Fibroblast of skin of right quadriceps (primary cell): Measurements from ENCODE around the gene C10orf71.

Experiments
- DNase-seq: peaks from one replicate; pipeline ENCODE4 v3.0.0-alpha.2; 2013

The C10orf71 gene

DNA sequence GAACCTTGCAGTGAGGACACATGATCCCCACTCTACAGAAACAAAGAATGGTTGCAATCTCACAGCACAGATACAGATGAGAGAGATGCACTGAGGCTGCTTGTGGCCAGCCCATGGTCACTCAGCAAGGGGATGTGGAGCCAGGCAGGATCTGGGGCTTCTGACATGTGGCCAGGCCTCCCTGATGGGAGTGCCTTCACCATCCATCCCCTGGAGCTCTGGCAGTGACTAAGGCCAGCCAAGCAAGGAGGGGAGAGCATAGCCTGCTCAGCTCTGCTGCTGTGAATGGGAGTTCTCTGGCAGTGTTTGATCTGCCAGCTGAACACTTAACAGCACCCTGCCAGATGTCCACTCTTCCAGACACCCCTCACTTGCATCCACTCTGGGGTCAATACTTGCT lies 19.8 kb downstream of the C10orf71 start:
- no peak for DNase-seq

DNA sequence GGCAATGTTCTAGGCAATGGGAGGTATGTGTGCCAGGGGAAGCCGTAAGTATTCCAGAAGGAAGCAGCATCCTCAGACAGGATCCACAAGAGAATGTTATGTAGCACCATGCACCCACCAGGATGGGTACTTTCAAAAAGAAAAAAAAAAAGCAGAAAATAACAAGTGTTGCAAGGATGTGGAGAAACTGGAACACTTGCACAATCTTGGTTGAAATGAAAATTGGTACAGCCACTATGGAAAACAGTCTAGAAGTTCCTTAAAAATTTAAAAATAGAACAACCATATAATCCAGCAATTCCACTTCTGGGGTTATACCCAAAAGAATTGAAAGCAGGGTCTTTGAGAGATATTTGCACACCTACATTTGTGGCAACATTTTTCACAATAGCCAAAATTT lies 20.2 kb downstream of the C10orf71 start:
- DNase-seq = no peak

DNA sequence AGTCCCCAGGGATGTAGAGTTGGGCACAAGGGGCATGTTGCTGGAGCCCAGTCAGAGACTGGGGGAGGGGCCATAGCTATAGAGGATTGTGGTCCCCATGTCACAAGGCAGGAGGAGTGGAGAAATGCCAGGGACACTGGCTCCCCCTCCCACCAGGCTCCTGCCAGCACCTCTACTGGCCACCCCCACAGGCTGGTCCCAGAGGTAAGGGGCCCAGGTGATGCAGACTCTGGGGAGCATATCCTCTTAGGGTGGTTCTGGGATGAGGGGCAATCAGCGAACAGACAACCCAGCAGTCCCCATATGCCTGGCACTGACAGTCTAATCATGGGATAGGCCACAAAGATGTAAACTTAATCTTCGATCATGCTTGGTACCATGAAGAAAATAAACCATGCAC lies 21.2 kb downstream of the C10orf71 start:
- DNase-seq = no peak

DNA sequence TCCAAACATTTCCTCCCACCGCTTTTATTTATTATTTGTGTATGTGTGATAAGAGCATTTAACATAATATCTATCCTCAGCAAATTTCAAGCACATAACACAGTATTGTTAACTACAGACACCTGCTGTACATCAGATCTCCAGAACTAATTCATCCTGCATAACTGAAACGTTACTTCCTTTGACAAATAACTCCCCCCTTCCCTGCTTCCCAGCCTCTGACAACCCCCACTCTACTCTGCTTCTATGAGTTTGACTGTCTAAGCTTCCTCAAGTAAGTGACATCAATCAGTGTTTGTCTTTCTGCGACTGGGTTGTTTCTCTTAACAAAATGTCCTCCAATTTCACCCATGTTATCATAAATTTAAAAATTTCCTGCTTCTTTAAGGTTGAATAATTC lies 22.1 kb downstream of the C10orf71 start:
- no peak for DNase-seq

DNA sequence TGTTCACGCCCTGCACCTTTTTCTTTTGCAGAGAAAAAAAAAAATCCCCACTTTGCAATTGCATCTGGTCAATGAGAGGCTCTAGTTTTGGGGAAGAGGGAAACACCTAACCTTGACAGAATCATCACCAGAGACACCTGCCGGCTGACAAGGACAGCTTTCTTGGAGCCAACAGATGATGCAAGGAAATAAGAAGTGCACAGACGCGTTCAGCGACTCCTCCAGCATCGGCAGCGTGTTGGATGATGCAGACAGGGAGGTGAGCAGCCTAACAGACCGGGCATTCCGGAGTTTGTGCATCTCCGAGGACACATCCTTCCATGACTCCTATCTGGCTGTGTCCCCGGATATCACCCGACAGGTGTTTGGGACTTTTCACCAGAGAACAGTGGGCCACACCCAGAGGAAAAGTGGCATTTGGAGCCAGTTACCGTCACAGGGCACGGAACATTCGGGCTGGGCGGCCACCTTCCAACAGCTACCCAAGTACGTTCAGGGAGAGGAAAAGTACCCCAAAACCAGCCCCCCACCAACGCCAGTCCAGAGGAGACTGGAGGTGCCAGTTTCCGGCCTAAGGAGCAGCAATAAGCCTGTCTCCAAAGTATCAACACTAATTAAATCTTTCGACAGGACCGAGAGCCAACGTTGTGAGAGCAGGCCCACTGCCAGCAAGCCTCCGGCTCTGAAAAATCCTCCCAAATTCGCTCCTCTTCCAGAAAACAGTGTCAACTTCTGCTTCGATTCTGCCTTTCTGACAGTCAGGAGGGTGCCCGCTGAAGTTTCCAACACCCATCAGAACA lies 23.6 kb downstream of the C10orf71 start:
- no peak for DNase-seq

DNA sequence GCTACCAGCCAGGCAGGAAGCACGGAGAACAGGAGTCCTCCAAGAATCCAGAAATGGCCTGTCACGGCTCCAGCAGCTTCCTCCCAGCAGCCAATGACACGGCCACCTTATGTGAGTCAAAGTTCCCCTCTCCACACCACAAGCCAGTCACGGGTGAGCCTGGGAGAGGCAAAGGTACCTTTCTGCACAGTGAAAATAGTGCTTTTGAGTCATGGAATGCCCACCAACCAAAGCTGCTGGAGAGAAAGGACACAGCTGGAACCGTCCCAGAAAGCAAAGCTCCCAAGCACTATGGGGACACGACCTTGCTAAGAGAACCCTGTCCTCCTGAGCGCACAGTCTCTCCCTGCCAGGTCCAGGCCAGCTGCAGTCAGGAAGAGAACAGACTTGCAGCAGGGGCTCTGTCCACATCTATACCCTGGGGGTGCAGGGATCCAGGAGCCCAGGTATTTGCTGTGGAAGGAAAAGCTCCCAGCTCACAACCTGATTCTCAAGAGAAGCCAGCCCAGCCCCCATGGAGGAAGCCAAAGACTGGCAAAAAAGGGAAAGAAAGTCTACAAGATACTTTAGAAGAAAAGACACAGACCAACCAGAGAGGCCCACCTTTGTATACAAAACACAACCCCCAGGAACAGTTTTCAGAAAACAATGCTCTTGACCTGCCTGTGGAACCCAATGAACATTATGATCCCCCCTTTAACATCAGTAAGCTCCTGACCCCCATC lies 24.4 kb downstream of the C10orf71 start:
- no peak for DNase-seq

DNA sequence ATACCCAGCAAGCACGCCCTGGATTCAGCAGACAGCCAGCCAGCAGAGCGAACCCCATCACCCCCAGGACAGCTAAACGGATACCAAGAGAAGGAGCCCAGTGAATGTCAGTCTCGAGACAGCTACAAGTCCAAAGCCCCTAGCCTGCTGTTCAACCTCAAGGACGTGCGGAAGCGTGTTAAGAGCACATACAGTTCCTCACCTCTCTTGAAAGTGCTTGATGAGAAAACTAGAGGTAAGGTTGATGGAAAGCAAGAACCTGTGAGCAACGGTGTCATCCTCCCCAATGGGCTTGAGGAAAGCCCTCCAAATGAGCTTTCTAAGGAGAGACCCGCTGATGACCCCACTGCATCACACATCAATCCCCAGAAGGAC lies 24.9 kb downstream of the C10orf71 start:
- no peak for DNase-seq

DNA sequence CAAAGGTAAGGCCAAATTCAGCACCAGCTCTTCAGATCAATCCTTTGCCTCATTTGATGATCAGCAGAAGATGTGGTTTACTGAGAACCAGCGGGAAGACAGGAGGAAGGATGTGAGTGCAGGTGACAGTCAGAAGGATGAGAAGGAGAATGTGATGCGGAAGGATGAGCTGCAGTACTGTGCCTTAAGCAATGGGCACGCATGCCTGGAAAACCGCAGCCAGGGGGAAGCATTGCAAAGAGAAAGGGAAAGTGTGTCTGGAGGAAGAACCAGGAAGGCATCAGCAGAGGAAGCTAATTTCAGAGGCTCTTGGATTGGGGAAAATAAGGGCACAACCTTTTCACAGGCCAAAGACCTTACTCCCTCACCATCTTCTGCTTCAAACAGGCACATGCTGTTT lies 25.7 kb downstream of the C10orf71 start:
- DNase-seq = no peak

DNA sequence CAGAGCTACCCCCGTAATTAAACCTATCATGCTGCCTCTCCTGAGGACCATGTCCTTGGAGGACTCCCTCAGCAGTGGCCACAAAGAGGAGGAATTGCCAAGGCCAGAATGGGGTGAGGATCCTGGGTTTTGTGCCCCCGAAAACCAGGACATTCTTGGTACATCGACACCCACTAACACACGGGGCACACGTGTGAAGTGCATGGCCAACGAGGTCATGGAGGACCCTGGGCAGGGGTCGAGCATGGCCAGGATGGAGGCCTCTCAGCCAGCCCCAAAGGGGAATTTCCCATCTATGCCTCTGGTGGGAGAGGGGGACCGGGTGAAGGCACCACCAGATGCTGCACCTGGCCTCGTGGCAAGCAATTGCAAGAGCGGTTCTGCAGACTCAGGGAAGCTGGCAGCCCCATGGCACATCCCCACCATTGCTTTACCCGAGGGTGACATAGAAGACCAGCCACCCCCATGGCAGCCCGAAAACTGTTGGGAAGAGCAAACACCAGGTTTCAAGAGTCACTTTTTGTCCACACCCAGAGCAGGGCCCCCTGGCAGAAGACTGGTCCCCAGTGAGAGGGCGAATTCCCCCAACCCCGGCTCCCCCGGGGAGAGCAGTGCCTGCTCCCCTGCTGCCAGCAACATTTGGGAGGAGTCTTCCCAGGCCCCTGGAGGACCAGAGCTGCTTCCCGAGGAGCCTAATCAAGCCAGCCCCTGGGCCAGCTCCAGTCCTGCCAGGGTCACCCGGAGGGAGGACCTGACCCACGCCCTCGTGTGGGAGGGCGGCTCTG lies 26.4 kb downstream of the C10orf71 start:
- no peak for DNase-seq

DNA sequence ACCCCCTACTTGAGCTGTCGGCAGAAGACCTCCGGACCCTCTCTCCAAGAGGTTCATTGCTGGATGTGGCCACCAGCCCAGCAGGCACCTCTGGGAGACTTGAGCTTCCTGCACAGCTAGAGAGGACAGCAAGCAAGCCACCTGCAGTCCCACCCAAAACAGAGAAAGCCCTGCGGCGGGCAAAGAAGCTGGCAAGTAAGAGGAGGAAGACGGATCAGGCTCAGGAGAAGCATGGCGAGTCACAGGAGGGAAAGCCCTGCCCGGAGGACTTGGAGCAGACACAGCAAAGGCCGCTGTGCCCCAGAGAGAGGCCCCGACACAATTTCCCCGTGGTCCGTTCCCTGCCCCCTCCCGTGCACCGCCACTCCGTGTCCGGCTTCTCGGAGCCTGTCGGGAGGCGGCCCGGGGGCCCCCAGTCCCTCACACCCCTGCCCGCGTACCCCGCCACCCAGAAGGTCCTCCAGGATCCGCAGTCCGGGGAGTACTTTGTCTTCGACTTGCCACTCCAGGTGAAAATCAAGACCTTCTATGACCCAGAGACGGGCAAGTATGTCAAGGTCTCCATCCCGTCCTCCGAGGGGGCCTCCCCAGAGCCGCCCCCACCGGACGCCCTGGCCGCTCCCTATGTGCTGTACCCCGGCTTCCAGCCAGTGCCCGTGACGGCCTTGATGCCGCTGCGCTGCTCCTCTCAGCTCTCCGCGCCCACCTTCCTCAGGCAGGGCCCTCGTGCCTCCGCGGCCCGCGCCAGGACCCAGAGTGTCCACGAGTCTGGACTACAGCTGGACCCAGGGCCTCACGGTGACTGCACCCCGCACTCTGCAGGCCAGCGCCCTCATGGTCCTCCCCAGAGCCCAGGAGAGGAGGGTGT lies 27.2 kb downstream of the C10orf71 start:
- no peak for DNase-seq

DNA sequence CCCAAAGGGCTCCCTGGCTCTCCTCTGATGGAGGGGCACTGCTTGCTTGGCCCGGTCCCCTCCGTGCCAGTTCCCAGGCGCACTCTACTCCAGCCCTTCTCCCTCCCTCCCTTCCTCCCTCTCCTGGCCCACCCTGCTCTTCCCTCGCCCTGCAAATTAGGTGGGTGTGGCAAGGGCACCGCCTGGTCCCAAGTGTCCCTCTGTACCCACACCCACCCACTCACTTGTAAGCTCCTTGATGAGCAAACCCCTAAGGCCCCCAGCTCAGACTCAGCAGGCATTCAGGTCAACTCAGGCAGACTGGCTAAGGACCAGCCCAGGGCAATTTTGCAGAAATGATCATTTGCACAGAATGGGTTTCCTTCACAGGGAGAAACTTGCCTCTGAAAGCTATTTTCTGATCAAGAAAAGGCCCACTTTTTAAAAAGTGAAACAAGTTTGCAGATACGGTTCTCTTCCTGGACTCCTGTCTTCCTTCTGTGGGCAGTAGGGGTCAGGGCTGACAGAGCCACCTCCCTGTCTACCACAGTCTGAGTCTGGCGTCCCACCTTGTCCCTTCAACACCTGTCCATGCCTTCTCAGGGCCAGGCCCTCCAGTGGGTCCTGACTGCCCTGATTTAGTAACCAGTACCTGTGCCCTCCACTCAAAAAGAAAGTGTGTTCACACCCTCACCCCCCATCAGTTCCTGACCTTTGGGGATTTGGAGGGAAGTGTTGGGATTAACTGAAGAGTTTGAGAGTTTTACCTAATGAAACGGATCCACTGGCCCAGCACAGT lies 28.3 kb downstream of the C10orf71 start:
- DNase-seq = no peak

DNA sequence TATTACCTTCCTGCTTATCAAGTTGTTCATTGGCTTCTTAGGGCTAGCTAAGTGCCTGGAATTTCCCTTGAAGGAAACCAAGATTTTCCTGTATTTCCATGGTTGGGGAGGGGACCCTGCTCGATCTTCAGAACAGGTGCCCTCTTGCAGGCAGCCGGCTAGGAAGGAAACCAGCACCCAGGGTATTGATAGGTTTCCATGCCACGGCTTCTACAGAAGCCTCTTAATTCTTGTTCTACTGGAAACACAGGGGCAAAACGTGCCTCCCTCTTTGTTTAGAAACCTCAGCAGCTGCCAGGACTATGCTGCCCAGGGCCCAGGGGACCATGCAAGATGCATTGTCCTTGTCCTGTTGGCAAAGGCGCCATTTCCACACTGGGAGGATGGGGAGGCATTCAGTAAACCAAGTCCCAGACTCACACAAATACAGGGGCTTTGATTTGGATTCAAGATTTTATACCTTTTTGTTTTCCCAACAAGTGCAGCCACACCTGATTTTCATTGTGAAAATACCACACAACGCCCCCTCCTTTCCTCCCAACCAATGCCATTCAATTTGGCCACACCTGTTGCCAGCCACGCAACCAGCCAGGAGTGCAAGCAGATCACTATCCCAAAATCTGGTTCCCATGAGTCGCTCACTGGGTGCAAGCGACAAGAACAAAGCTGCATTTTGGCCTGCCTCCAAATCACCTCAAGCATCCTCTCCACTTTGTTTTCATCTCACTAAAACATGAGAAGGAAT lies 29.6 kb downstream of the C10orf71 start:
- DNase-seq = no peak

DNA sequence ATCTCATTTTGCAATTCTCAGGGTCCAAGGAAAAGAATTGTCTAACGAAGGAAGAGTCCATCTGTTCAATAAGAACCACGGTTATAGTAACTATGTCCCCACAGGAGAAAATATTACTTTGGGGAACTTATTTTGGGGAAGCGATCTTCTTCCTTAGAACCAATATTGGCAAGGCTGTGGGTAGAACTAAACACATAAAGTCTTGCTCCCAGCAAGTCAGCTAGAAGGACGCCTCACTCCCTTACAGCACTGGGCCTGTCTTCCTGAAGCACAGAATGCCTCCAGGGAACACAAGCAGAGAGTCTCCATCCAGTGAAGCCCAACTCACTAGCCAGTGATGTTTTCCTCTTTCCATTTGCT lies 30.2 kb downstream of the C10orf71 start:
- DNase-seq = no peak

DNA sequence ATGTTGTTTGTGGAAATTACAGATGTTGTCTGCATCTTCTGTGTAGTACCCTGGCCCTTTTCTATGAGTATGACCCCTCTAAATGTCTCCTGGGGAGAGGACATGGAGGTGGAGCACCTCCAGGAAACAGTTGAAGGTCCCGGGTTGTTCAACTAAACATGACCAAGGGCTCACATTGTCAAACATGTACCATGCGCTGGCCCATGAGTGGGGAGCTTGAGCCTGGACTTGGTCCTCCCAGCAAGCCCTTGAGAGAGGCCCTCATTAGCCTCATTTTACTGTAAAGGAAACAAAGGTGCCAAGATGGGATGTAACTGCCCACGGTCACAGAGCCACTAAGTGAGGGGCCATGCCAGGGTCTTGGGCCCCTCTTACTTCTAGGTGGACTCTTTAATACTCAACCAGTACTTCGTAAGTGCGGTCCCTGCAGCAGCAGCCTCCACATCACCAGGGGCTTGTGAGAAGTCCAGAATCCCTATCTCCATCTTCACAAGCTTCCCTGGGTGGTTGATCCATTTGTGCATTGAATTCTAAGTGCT lies 31.2 kb downstream of the C10orf71 start:
- no peak for DNase-seq

DNA sequence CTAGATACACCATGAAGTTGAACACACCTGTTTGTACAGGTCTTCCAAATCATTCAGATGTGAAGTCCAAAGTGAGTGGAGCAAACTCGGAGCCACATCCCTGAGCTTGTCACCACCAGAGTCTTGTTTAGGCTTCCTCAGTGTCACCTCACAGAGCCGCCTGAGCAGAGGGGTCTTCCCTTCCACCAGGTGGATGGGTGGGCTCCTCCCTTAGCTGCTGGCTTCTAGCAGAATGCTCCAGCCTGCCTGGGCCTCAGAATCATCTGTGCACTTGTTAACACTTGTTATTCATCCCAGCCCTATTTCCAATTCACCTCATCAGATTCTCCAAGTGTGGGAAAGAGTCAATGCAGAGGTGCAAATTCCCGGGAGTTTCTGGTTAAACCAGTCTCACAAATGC lies 32.5 kb downstream of the C10orf71 start:
- DNase-seq = no peak

DNA sequence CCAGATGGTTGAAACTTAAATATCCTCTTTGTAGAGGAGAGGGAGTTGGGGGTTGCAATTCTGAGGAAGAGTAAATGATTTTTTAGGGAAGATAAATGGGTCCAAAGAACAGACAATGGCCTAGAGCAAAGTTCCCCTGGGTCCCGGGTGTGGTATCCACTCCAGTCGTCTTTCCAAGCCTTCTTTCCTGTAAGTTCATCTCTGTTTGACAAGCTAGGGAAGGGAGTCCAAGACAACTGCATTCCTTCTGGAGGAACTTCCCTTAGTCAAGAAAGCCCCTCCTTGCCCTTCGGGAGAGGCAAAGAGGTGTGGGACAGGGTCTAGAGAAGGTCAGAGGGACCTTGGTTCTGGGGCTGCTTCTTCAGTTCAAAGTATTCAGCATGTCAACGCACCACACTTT lies 33.4 kb downstream of the C10orf71 start:
- DNase-seq = no peak

DNA sequence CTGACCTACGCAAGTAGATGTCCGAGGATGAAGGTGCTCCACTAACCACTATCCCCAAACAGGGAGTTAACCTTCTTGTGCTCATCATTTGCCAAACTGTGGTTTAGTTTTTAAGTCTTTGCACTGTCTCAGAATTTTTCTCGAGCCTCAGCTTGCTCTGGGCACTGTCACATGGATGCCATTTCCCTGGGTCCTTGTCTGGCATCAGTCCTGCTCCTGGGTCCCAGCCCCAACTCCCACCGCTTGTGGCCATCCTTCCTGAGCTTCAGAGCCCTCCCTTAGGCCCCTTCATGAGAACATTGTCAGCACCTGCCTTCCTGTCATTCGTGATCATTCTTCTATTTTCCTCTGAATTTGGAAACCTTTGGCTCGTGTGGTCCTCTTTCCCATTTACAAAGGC lies 33.8 kb downstream of the C10orf71 start:
- no peak for DNase-seq

DNA sequence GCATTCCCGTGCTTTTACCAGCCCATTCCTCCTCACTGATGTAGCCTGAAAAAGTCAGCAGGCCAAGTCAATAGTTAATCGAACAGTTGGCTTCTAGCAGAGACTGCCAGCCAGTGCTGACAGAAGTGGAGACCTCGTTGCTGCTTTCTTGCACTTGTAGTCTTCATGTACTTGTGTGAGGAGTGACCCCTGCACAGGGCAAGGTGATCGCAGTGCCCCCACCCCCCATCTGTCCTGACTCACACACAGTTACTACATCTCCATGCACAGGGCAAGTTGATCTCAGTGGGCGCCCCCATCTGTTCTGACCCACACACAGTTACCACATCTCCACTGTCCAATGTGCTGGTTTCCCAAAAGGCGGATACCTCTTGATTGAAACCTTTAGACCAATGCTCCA lies 34.2 kb downstream of the C10orf71 start:
- no peak for DNase-seq

DNA sequence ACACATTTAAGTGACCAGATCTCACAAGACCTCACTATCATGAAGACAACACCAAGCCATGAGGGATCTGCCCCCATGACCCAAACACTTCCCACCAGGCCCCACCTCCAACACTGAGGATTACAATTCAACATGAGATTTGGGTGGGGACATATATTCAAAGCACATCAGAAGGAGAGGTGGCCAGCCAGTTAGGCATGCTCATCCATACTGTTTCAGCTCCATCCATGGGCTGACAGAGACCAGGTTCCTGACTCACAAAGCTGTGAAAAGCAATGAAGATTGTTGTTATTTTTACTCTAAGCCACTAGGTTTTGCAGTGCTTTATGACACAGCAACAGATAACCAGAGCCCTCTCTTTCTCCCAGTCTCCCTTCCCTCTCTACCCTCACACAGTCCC lies 36.0 kb downstream of the C10orf71 start:
- no peak for DNase-seq

DNA sequence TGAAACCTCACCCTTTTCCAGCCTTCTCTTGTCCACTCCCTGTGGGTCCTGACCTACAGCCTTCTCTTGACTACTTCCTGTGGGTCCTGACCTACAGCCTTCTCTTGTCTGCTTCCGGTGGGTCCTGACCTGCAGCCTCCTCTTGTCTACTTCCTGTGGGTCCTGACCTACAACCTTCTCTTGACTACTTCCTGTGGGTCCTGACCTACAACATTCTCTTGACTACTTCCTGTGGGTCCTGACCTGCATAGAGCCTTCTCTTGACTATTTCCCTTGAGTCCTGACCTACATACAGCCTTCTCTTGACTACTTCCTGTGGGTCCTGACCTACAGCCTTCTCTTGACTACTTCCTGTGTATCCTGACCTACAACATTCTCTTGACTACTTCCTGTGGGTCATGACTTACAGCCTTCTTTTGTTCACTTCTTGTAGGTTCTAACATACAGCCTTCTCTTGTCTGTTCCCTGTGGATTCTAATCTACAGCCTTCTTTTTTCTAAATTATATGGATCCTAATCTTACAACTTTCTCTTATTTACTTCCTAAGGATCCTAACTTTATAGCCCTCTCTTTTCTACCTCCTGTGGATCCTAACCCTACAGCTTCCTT lies 36.5 kb downstream of the C10orf71 start:
- DNase-seq = no peak

DNA sequence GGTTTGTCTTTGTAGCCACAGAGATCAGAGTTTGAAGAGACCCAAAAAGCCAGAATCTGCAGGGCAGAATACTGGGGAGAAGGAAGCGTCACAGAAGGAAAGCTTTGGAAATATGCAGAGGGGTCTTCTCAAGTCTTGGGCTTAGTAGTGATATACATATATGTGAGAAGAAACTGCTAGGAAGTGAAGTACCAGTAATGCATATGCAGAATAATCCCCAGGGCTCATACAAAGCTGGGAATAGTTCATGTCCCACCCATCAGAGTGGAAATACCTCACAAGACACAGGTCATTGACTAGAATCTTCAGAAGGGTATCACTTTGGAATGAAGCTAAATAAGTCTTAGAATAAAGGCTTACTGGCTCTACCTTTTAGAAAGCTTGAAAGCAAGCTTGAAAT lies 39.6 kb downstream of the C10orf71 start:
- no peak for DNase-seq
